Liver (tissue), 9 donors: ENCODE results near the gene UBE3C. TPM values are rescaled to one million over a fixed set of nuclear protein-coding genes. Genes with fewer than 3 reads are reported as not detected.

Experiments
- DNase-seq: peaks from one replicate; pipeline ENCODE4 v3.0.0-alpha.2; 2017; ENCODE audit warnings: low spot score
- H3K27ac ChIP-seq, 2 donors: one replicate each; pipeline ENCODE4 v1.7.0; 2013; ENCODE audit warnings: inconsistent platforms in 2 of 2, low read length in 2 of 2, control low read depth in 1 of 2, low read depth in 1 of 2, mild to moderate bottlenecking in 1 of 2
- H3K27me3 ChIP-seq, 4 donors: one replicate each; pipeline versions ENCODE4 v1.6.1 to v1.7.0; 2013; ENCODE audit warnings: low read length in 3 of 4, inconsistent platforms in 1 of 4, mild to moderate bottlenecking in 1 of 4, moderate library complexity in 1 of 4; ENCODE audit not compliant: control insufficient read depth in 4 of 4, insufficient read depth in 4 of 4
- H3K36me3 ChIP-seq, 4 donors: one replicate each; pipeline versions ENCODE4 v1.6.1 to v1.7.0; 2013; ENCODE audit warnings: low read length in 3 of 4, mild to moderate bottlenecking in 3 of 4, low read depth in 1 of 4, moderate library complexity in 1 of 4; ENCODE audit not compliant: control insufficient read depth in 4 of 4, insufficient read depth in 3 of 4
- H3K4me1 ChIP-seq, 4 donors: one replicate each; pipeline versions ENCODE4 v1.6.1 to v1.7.0; 2013; ENCODE audit warnings: low read length in 3 of 4, mild to moderate bottlenecking in 3 of 4, moderate library complexity in 1 of 4; ENCODE audit not compliant: control insufficient read depth in 4 of 4, insufficient read depth in 4 of 4
- H3K4me3 ChIP-seq, 3 donors: one replicate each; pipeline versions ENCODE4 v1.6.1 to v1.7.0; 2013; ENCODE audit warnings: low read length in 3 of 3, control low read depth in 1 of 3, low read depth in 1 of 3, mild to moderate bottlenecking in 1 of 3
- H3K9ac ChIP-seq, 2 donors: one replicate each; pipeline ENCODE4 v1.7.0; 2013; ENCODE audit warnings: low read length in 2 of 2, mild to moderate bottlenecking in 2 of 2, moderate library complexity in 2 of 2, control low read depth in 1 of 2, low read depth in 1 of 2
- H3K9me3 ChIP-seq, 4 donors: one replicate each; pipeline versions ENCODE4 v1.6.1 to v1.7.0; 2013; ENCODE audit warnings: low read length in 3 of 4; ENCODE audit not compliant: control insufficient read depth in 4 of 4
- ATF3 ChIP-seq: IDR thresholded peaks from 2 replicates; pipeline ENCODE4 v1.6.1; 2016; ENCODE audit warnings: antibody characterized with exemption
- EGR1 ChIP-seq, 2 donors: IDR thresholded peaks; 2 replicates each; pipeline ENCODE4 v1.6.1; 2016 to 2018; ENCODE audit warnings: antibody characterized with exemption in 2 of 2, low read depth in 2 of 2
- FOXA1 ChIP-seq: IDR thresholded peaks from 2 replicates; pipeline ENCODE4 v1.6.1; 2016; ENCODE audit warnings: antibody characterized with exemption
- GABPA ChIP-seq, 2 donors: IDR thresholded peaks in 1 of 2; conservative IDR thresholded peaks in 1 of 2; 2 replicates each; pipeline ENCODE4 v1.6.1; 2016; ENCODE audit warnings: antibody characterized with exemption in 2 of 2, mild to moderate bottlenecking in 1 of 2, moderate library complexity in 1 of 2
- HNF4A ChIP-seq, 2 donors: conservative IDR thresholded peaks; 2 replicates each; pipeline ENCODE4 v1.6.1; 2016; ENCODE audit warnings: antibody characterized with exemption in 2 of 2, mild to moderate bottlenecking in 2 of 2
- HNF4G ChIP-seq: IDR thresholded peaks from 2 replicates; pipeline ENCODE4 v1.6.1; 2016; ENCODE audit warnings: antibody characterized with exemption
- JUND ChIP-seq, 2 donors: IDR thresholded peaks; 2 replicates each; pipeline ENCODE4 v1.6.1; 2016; ENCODE audit warnings: antibody characterized with exemption in 2 of 2
- NR2F2 ChIP-seq: IDR thresholded peaks from 2 replicates; pipeline ENCODE4 v1.6.1; 2016; ENCODE audit warnings: antibody characterized with exemption
- REST ChIP-seq: IDR thresholded peaks from 2 replicates; pipeline ENCODE4 v1.6.1; 2016; ENCODE audit warnings: antibody characterized with exemption, mild to moderate bottlenecking
- RXRA ChIP-seq, 2 donors: IDR thresholded peaks; 2 replicates each; pipeline ENCODE4 v1.6.1; 2017 to 2018; ENCODE audit warnings: antibody characterized with exemption in 2 of 2, mild to moderate bottlenecking in 1 of 2
- SP1 ChIP-seq: IDR thresholded peaks from 2 replicates; pipeline ENCODE4 v1.6.1; 2018; ENCODE audit warnings: antibody characterized with exemption, mild to moderate bottlenecking
- TAF1 ChIP-seq: conservative IDR thresholded peaks from 2 replicates; pipeline ENCODE4 v1.6.1; 2016; ENCODE audit warnings: antibody characterized with exemption, mild to moderate bottlenecking
- YY1 ChIP-seq: IDR thresholded peaks from 2 replicates; pipeline ENCODE4 v1.6.1; 2016; ENCODE audit warnings: antibody characterized with exemption, mild to moderate bottlenecking
- WGBS: extraction: QIAGEN DNeasy Blood & Tissue Kit; methylation state at CpG from one replicate; pipeline ENCODE4 v1.1.7; 2013; 5-methylcytosine and 5-hydroxymethylcytosine counted together
- polyA plus RNA-seq, 2 donors: library from polyadenylated mRNA; stranded (reverse) in 1 of 2; unstranded in 1 of 2; fragments of 200-250 nt in 1 of 2; fragments of >200 nt in 1 of 2; fragmentation: Nextera tagmentation in 1 of 2; extraction: Ambion mirVana in 1 of 2; gene quantifications; one replicate each; pipeline versions ENCODE4 v1.2.1 to v1.2.3, GENCODE V29; 2013 to 2015
- total RNA-seq, 2 donors: library from RNA; depleted of rRNA; stranded (reverse); fragments of >200 nt; gene quantifications; one replicate each; pipeline ENCODE4 v1.2.3, GENCODE V29; 2014
- TF ChIP-seq, protein P1 (sequence below): IDR thresholded peaks from 2 replicates; pipeline ENCODE4 v1.6.1; 2016; ENCODE audit warnings: antibody characterized with exemption
- TF ChIP-seq, protein P2 (sequence below): IDR thresholded peaks from 2 replicates; pipeline ENCODE4 v1.6.1; 2016; ENCODE audit warnings: antibody characterized with exemption
- TF ChIP-seq, protein P3 (sequence below): fragments of 150-350 bp; IDR thresholded peaks from 2 replicates; pipeline ENCODE4 v1.5.1; 2017; ENCODE audit warnings: improper control_type of control experiment, low read depth, low read length; ENCODE audit not compliant: missing input control
- donor health status: healthy.
- donor health status: healthy.
- donor health status: healthy.
- donor health status: healthy.
- donor health status: healthy.

Gene UBE3C
- total and polyA plus RNA-seq, 4 donors: 10.3 to 61.8 (median 33.9) TPM

DNA sequence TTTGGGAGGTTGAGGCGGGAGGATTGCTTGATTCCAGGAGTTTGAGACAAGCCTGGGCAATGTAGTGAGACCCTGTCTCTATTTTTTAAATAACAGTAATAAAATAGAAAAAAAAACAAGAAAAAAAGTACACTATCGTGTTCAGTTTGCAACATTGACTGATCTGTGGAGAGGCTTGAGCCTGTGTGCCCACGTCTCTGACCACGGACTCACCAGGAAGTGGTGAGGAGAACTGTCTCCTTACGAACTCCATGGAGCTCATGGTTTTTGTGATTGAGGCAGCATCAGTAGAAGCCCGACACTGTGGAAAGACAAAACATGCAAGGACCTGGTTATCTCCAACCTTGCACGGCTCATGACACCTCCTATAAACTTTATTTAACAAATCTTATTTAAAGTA, 174.2 kb downstream of the UBE3C start (continued):
- TF ChIP-seq, protein P1, sequence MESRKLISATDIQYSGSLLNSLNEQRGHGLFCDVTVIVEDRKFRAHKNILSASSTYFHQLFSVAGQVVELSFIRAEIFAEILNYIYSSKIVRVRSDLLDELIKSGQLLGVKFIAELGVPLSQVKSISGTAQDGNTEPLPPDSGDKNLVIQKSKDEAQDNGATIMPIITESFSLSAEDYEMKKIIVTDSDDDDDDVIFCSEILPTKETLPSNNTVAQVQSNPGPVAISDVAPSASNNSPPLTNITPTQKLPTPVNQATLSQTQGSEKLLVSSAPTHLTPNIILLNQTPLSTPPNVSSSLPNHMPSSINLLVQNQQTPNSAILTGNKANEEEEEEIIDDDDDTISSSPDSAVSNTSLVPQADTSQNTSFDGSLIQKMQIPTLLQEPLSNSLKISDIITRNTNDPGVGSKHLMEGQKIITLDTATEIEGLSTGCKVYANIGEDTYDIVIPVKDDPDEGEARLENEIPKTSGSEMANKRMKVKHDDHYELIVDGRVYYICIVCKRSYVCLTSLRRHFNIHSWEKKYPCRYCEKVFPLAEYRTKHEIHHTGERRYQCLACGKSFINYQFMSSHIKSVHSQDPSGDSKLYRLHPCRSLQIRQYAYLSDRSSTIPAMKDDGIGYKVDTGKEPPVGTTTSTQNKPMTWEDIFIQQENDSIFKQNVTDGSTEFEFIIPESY: no peak
- TF ChIP-seq YY1 (no peak), SP1 (no peak), TAF1 (no peak)

GRCh38 chr7:157313645-157314044, 174.9 kb downstream of the UBE3C start:
- Histone ChIP-seq H3K9ac (no peak overlapping the region), H3K27ac (no peak overlapping the region), H3K4me3 (no peak overlapping the region), H3K4me1 (no peaks in the 10 kb centered on the region), H3K27me3 (no peaks in the 10 kb centered on the region), H3K9me3 (no peaks in the 10 kb centered on the region), H3K36me3 (no peaks in the 10 kb centered on the region)
- 93% methylated on average over 15 of the region's 15 CpGs for WGBS
- no peak for TF ChIP-seq RXRA (IDR thresholded peaks at IDR 0.05)
- TF ChIP-seq FOXA1: no peak
- TF ChIP-seq, protein P2, sequence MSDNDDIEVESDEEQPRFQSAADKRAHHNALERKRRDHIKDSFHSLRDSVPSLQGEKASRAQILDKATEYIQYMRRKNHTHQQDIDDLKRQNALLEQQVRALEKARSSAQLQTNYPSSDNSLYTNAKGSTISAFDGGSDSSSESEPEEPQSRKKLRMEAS: no peak
- TF ChIP-seq EGR1 (IDR thresholded peaks at IDR 0.05; ENCODE audit: low read depth in 2 of 2): no peak
- DNase-seq: no peak

DNA sequence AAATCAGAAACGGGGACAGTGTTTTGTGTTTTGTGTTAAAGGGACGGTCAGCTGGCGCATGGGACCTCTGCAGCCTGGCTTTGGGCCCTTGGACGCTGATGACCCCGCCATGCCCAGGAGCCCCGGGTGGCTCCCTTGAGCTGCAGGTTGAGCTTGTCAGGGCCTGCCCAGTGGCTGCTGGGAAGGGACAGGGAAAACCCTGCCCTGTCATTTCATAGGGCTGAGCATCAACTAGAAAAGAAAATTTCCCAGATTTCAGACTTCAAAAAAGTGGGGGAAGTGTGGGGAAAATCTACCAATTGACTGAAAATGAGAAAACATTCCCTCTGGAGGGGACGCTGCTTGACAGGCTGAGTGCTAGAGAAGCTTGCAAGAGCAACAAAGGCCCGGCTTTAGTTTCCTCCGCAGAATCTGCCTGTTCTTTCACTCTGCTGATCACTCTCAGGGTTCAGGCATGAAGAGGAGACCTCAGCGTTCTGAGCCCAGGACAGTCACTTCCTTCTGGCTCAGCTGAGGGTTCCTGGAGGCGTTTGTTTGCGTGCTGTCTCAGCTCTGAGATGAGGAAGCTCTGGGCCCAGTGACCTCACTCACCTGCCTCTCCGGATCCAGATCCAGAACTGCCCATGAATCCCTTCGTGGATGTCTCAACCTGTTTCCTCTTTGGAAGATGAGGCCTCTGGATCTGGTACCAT, 179.4 kb downstream of the UBE3C start:
- DNase-seq: no peak
- Histone ChIP-seq H3K4me1 (peaks cover 0 to 2% (median 0%) of the 10 kb centered on the region in 4 donors), H3K27me3 (no peaks in the 10 kb centered on the region), H3K4me3 (no peak overlapping the region), H3K27ac (no peak overlapping the region), H3K9me3 (no peaks in the 10 kb centered on the region), H3K36me3 (no peaks in the 10 kb centered on the region), H3K9ac (no peak overlapping the region)
- WGBS: 78% methylated on average over 14 of the region's 14 CpGs
- TF ChIP-seq JUND (IDR thresholded peaks at IDR 0.05) (no peak), YY1 (no peak), RXRA (IDR thresholded peaks at IDR 0.05) (no peak), REST (no peak), EGR1 (IDR thresholded peaks at IDR 0.05; ENCODE audit: low read depth in 2 of 2) (no peak), ATF3 (no peak), FOXA1 (no peak), HNF4A (conservative IDR thresholded peaks at IDR 0.05) (no peak), HNF4G (no peak), TAF1 (no peak), NR2F2 (no peak), SP1 (no peak), GABPA (IDR thresholded peaks at IDR 0.05 in 1 of 2, conservative IDR thresholded peaks at IDR 0.05 in 1 of 2) (no peak)
- TF ChIP-seq, protein P2: no peak
- TF ChIP-seq, protein P3, sequence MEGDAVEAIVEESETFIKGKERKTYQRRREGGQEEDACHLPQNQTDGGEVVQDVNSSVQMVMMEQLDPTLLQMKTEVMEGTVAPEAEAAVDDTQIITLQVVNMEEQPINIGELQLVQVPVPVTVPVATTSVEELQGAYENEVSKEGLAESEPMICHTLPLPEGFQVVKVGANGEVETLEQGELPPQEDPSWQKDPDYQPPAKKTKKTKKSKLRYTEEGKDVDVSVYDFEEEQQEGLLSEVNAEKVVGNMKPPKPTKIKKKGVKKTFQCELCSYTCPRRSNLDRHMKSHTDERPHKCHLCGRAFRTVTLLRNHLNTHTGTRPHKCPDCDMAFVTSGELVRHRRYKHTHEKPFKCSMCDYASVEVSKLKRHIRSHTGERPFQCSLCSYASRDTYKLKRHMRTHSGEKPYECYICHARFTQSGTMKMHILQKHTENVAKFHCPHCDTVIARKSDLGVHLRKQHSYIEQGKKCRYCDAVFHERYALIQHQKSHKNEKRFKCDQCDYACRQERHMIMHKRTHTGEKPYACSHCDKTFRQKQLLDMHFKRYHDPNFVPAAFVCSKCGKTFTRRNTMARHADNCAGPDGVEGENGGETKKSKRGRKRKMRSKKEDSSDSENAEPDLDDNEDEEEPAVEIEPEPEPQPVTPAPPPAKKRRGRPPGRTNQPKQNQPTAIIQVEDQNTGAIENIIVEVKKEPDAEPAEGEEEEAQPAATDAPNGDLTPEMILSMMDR: no peak
- TF ChIP-seq, protein P1: no peak
